NK-92 treated with Interleukin-12 subunit alpha and Interleukin-12 subunit beta, amount 100 ng/mL, for 24 hours (cell line): ENCODE results near the gene NME5.
"Not testable (repeated sequence)": the region's sequence is repeated elsewhere in the genome, so short reads cannot be mapped to it uniquely, and the experiment has no call there.

Experiments used
- DNase-seq: peaks from one replicate; lab custom pipeline; 2025; lab: John Stamatoyannopoulos, UW

Gene NME5

DNA sequence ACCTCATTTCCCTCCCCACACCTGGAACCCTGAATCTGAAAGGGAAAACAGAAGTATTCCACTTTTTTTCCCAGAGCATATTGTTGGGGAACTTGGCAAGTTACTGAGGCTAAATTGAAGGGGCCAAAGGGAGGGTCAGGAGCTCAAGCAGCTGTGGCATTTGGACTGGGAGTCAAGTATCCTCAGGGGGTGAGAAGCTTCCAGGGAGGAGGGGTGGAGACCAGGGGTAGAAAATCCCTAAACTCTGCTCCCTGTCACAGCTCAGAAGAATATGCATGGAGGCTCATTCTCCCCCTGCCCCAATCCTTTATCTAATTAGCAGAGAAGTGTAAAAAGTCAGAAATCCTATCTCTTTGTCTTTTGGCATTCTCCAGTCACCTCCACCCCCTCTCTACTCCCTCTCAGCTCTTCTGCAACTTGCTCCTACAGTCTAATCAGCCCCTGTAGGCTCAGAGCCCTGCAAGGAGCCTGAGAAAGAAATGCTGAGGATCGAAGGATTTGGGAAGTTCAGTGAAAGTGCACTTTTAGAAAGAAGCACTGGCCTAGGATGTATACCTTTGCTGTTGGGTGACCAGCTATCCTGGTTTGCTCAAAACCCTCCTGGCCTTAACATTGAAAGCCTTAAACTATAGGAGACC, 61.1 kb downstream of the NME5 start:
- DNase-seq = no peak

DNA sequence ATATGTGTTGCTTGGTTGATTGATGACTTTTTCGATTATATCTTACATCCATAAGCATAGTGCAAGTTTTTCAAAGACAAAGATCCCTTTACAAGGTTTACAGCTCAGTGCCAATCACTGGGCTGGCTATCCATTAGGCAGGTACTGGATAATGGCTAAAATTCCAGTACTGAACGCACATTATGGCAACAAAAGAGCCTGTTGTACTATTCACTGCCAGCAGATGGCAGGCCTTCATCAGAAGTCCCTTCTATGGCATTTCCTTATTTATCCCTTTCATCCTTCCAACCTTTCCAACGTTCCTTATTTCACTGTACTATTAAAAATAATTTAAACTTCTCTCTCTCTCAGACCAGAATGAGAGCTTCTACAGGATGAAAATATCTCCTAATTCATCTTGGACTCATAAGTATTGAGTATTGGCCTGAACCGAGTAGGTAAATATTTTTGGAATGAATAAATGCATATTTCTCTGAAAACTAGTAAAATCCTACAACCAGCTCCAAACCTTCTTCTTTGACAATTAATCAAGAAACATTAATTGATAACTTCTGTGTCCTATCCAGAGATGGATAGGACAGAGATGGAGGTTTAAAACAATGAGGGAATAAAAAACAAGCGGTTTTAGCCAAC, 62.0 kb downstream of the NME5 start:
- DNase-seq = no peak

DNA sequence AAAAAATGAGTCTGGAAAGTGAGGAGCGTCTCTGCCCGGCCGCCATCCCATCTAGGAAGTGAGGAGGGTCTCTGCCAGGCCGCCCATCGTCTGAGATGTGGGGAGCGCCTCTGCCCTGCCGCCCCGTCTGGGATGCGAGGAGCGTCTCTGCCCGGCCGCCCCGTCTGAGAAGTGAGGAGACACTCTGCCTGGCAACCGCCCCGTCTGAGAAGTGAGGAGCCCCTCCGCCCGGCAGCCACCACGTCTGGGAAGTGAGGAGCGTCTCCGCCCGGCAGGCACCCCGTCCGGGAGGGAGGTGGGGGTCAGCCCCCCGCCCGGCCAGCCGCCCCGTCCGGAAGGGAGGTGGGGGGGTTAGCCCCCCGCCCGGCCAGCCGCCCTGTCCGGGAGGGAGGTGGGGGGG, 69.2 kb downstream of the NME5 start:
- not testable (repeated sequence) for DNase-seq

DNA sequence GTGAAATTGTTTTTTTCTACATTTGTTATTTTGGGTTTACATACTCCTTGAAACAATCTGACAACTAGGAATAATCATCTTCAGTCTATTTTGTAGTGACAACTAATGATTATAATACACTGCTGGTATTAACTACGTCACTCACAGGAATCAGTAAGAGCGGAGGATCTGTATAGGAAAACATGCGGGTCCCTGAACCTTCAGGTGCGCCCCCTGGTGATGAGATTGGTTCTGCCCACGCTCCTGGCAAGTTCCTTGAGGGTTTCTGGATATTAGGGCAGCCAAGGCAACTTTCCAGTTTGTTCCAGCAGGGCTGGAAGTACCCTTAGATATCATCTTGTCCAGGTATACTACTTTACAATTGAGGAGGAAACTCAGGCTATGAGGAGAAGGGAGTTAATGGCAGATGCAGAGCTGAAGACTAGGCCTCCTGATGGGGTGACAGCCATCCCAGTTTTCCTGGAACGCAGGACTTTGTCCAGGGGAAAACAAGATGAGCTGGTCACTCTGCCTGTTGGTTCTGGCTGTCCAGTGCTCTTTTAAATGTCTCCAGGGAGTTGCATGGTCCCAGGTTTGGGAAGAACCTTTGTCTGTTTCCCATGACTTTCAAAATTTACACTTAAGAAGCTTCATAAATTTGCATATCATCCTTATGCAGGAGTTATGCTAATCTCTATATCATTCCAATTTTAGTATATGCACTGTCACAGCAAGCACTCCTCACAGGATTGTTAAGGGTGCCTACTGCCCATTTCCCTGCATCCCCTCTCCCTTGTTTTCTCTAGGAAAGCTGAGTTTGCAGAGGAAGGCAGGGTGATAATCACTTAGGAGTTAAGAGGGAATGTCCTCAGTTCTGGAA, 70.3 kb downstream of the NME5 start:
- peak; percentile 27 for DNase-seq

DNA sequence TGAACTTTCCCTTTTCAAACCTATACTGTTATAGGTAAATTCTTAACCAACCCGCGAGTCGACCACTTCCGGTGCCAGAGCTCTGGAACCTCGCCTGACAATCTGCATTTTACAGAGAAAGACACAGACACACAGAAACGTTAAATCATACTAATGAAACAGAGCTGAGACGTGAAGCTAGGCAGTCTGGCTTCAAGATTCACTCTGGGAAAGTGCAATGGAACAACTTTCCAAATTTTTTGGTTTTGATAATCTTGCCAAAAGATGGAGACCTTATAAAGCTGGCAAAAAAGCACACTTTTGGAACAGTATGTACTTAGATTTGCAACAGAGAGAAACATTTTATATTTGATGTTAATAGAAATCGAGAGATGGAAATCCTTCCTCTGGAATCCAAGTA, 71.3 kb downstream of the NME5 start:
- no peak for DNase-seq
